Caco-2 (cell line): ENCODE data around the gene ZNF507. TPM values are rescaled to one million over a fixed set of nuclear protein-coding genes. Genes with fewer than 3 reads are reported as not detected.

ENCODE experiments used
- BruUV-seq: library from RNA; stranded (reverse); fragments of 400-500 nt; replicated peaks from 2 replicates; lab custom pipeline; 2021; lab: Mats Ljungman, UMichigan
- CTCF ChIA-PET: fragments of 300-600 bp; sonication (Branson Sonifier 250); formaldehyde crosslinking; loops from one replicate; lab custom pipeline; 2022; ENCODE audit warnings: antibody characterized with exemption; lab: Charles Lee
- POLR2A ChIA-PET: fragments of 300-600 bp; sonication (Branson Sonifier 250); formaldehyde crosslinking; loops from one replicate; lab custom pipeline; 2022; ENCODE audit warnings: antibody characterized with exemption; lab: Charles Lee
- DNase-seq, 2 experiments: peaks; one replicate each; pipeline versions ENCODE4 v3.0.0 to v3.0.0-alpha.2; 2020 to 2022
- H3K27me3 ChIP-seq: replicated peaks from 2 replicates; pipeline ENCODE4 v1.6.0; 2011; ENCODE audit warnings: low read length; ENCODE audit not compliant: control insufficient read depth, insufficient read depth
- H3K36me3 ChIP-seq: 2 replicates; pipeline ENCODE4 v1.5.1; 2011; ENCODE audit warnings: low read length; ENCODE audit not compliant: control insufficient read depth, insufficient read depth
- H3K4me1 ChIP-seq: fragments of 250-450 bp; sonication (Bioruptor Pico); 2 replicates; pipeline ENCODE4 v1.5.1; 2020; ENCODE audit warnings: mild to moderate bottlenecking
- H3K4me3 ChIP-seq: 2 replicates; pipeline ENCODE4 v1.5.1; 2011; ENCODE audit warnings: low read depth, mild to moderate bottlenecking, control low read depth, low read length
- H3K9me3 ChIP-seq: fragments of 250-450 bp; sonication (Bioruptor Pico); 2 replicates; pipeline ENCODE4 v1.5.1; 2020; ENCODE audit warnings: mild to moderate bottlenecking, moderate library complexity
- H3K27ac Mint-ChIP-seq: one replicate; pipeline ENCODE4 v1.8.0; 2022; ENCODE audit warnings: mixed read lengths; ENCODE audit not compliant: unreplicated experiment
- H3K27me3 Mint-ChIP-seq: one replicate; pipeline ENCODE4 v1.8.0; 2022; ENCODE audit warnings: mixed read lengths; ENCODE audit not compliant: insufficient read depth, unreplicated experiment
- H3K36me3 Mint-ChIP-seq: one replicate; pipeline ENCODE4 v1.8.0; 2022; ENCODE audit warnings: mild to moderate bottlenecking, mixed read lengths; ENCODE audit not compliant: insufficient read depth, unreplicated experiment
- H3K4me1 Mint-ChIP-seq: one replicate; pipeline ENCODE4 v1.8.0; 2022; ENCODE audit warnings: low read depth, mixed read lengths; ENCODE audit not compliant: unreplicated experiment
- H3K4me3 Mint-ChIP-seq: one replicate; pipeline ENCODE4 v1.8.0; 2022; ENCODE audit warnings: mild to moderate bottlenecking, moderate library complexity, mixed read lengths; ENCODE audit not compliant: unreplicated experiment
- H3K9me3 Mint-ChIP-seq: one replicate; pipeline ENCODE4 v1.8.0; 2022; ENCODE audit warnings: mixed read lengths; ENCODE audit not compliant: unreplicated experiment
- intact Hi-C: fragments of 100-400 bp; cut with micrococcal nuclease; formaldehyde crosslinking; loops from one replicate; pipeline ENCODE4 v1.10.0; 2022; ENCODE audit not compliant: unreplicated experiment
- total RNA-seq: library from RNA; stranded (reverse); gene quantifications from 2 replicates; pipeline ENCODE4 v1.2.3, GENCODE V29; 2022
- TF ChIP-seq, protein P1 (sequence below), 2 experiments: fragments of 200-600 bp in 1 of 2; IDR thresholded peaks; 1 replicate in 1 of 2; 2 replicates in 1 of 2; pipeline versions ENCODE4 v1.5.1 to v1.8.0; 2011 to 2022; ENCODE audit warnings: antibody characterized with exemption in 1 of 2, control low read depth in 1 of 2, inconsistent platforms in 1 of 2, low read depth in 1 of 2, low read length in 1 of 2, mild to moderate bottlenecking in 1 of 2, moderate library complexity in 1 of 2; ENCODE audit not compliant: insufficient read depth in 1 of 2, severe bottlenecking in 1 of 2, unreplicated experiment in 1 of 2

Gene ZNF507
- total RNA-seq, 1 experiment from 2014 or later = 27.4 TPM

DNA sequence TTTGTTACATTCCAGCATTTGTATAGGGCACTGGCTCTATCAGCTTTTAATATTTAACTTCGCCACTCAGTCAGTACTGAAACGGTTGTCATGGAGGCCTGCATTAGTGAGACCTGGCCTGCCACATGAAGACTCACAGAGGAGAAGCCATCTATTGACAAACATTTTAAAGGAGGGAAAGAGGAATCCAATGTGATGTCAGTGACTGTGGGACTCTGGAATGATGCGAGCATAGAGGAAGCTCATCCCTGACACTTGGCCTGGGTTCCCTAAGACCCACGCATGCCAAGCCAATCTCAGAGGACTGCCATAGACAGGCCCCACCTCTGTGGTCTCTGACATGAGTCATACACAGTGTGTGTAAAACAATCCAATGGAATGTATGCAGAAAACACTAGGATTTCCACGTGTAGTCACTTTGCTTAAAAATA, 52.3 kb downstream of the ZNF507 start:
- ChIA-PET POLR2A (interaction anchor here (0.7 kb wide), 1 partner anchor 1126 kb away, joined by 4 read pairs; no protein-coding TSS in a partner anchor), CTCF (no interaction called here)
- intact Hi-C loops = no loop called here

DNA sequence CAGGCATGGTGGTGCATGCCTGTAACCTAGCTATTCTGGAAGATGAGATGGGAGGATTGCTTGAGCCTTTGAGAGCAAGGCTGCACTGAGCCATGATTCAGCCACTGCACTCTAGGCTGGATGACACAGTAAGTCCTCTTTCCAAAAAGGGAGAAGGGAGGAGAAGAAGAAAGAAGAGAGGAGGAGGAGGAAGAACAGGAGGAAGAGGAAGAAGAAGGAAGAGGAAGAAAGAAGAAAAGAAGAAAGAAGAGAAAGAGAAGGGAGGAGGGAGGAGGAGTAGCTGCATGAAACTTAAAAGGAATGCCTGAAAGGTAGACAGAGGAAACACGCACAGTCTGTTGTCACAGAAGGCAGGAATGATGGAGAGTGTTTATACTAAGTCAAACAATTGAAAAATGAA, 56.6 kb downstream of the ZNF507 start:
- POLR2A ChIA-PET = no interaction called here

More for the DNA sequence above, 52.3 kb downstream of the ZNF507 start:
- Mint-ChIP-seq H3K4me1 (peaks cover 11% of the 10 kb centered on the region), H3K27me3 (no peaks in the 10 kb centered on the region), H3K27ac (no peak overlapping the region), H3K9me3 (no peaks in the 10 kb centered on the region), H3K4me3 (no peak overlapping the region), H3K36me3 (peaks cover 11% of the 10 kb centered on the region)
- no peaks in the 10 kb centered on the region for H3K27me3 ChIP-seq
- DNase-seq = peak in 1 of 2 experiments; percentile 11
- H3K9me3 ChIP-seq = no peaks in the 10 kb centered on the region
- no TSS peak for BruUV-seq
- no peaks in the 10 kb centered on the region for H3K36me3 ChIP-seq
- no peak overlapping the region for H3K4me3 ChIP-seq
- TF ChIP-seq, protein P1, sequence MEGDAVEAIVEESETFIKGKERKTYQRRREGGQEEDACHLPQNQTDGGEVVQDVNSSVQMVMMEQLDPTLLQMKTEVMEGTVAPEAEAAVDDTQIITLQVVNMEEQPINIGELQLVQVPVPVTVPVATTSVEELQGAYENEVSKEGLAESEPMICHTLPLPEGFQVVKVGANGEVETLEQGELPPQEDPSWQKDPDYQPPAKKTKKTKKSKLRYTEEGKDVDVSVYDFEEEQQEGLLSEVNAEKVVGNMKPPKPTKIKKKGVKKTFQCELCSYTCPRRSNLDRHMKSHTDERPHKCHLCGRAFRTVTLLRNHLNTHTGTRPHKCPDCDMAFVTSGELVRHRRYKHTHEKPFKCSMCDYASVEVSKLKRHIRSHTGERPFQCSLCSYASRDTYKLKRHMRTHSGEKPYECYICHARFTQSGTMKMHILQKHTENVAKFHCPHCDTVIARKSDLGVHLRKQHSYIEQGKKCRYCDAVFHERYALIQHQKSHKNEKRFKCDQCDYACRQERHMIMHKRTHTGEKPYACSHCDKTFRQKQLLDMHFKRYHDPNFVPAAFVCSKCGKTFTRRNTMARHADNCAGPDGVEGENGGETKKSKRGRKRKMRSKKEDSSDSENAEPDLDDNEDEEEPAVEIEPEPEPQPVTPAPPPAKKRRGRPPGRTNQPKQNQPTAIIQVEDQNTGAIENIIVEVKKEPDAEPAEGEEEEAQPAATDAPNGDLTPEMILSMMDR (IDR thresholded peaks at IDR 0.05; ENCODE audit: insufficient read depth in 1 of 2, low read depth in 1 of 2, low read length in 1 of 2, severe bottlenecking in 1 of 2, unreplicated experiment in 1 of 2) = no peak
- H3K4me1 ChIP-seq = peaks cover 23% of the 10 kb centered on the region

DNA sequence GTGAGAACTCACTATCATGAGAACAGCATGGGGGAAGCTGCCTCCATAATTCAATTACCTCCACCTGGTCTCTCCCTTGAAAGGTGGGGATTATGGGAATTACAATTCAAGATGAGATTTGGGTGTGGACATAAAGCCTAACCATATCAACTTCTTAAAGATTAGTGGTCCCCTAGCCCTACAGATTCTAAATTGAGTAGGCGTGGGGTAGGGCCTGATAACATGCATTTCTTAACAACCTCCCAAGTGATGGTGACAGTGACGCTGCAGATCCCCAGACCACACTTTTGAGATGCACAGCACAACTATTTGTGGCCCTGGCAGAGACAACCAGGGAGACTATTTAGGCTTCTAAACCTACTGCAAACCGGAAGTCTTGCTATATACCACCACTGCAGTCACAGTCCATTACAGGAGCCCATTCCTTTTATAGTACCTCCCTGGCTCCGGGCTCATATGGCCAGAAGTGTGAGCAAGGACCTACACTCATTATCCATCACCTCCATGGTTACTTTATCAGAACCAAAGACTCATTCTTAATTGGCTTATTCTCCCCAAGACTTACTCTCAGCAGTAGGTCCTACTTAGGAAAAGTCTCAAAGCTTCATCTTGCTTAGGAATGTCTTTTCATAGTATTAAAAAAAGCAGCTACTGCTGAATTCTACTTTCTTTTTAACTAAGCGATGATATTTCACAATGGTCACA, 58.0 kb downstream of the ZNF507 start:
- H3K27ac Mint-ChIP-seq = no peak overlapping the region
- no peak for DNase-seq
- no TSS peak for BruUV-seq
- H3K36me3 Mint-ChIP-seq = no peaks in the 10 kb centered on the region
- no peaks in the 10 kb centered on the region for H3K27me3 Mint-ChIP-seq
- CTCF ChIA-PET = interaction anchor here (0.7 kb wide), 1 partner anchor 85 kb away, joined by 3 read pairs; no protein-coding TSS in a partner anchor
- H3K4me1 Mint-ChIP-seq = peaks cover 15% of the 10 kb centered on the region
- TF ChIP-seq, protein P1 (IDR thresholded peaks at IDR 0.05; ENCODE audit: insufficient read depth in 1 of 2, low read depth in 1 of 2, low read length in 1 of 2, severe bottlenecking in 1 of 2, unreplicated experiment in 1 of 2) = no peak
- H3K9me3 Mint-ChIP-seq = no peaks in the 10 kb centered on the region
- Histone ChIP-seq H3K36me3 (no peaks in the 10 kb centered on the region), H3K4me3 (no peak overlapping the region), H3K4me1 (peaks cover 5% of the 10 kb centered on the region), H3K27me3 (no peaks in the 10 kb centered on the region), H3K9me3 (no peaks in the 10 kb centered on the region)
- POLR2A ChIA-PET = interaction anchor here (0.5 kb wide), 1 partner anchor 21 kb away, joined by 3 read pairs; no protein-coding TSS in a partner anchor
- peak overlapping the region; percentile 77 for H3K4me3 Mint-ChIP-seq
- intact Hi-C loops = loop anchor here (10.0 kb wide), 1 partner anchor 271 kb away; the partner anchor contains the start of genes ANKRD27 and RGS9BP

More for the DNA sequence above, 56.6 kb downstream of the ZNF507 start:
- peaks cover 14% of the 10 kb centered on the region for H3K4me1 ChIP-seq
- no peaks in the 10 kb centered on the region for H3K36me3 Mint-ChIP-seq
- no peak overlapping the region for H3K4me3 ChIP-seq
- H3K27me3 ChIP-seq = no peaks in the 10 kb centered on the region
- TF ChIP-seq, protein P1 (IDR thresholded peaks at IDR 0.05; ENCODE audit: insufficient read depth in 1 of 2, low read depth in 1 of 2, low read length in 1 of 2, severe bottlenecking in 1 of 2, unreplicated experiment in 1 of 2) = no peak
- no peaks in the 10 kb centered on the region for H3K27me3 Mint-ChIP-seq
- no peaks in the 10 kb centered on the region for H3K36me3 ChIP-seq
- peaks cover 5% of the 10 kb centered on the region for H3K4me1 Mint-ChIP-seq
- H3K4me3 Mint-ChIP-seq = no peak overlapping the region
- H3K9me3 ChIP-seq = no peaks in the 10 kb centered on the region
- no peaks in the 10 kb centered on the region for H3K9me3 Mint-ChIP-seq
- BruUV-seq = no TSS peak
- DNase-seq = no peak
- intact Hi-C loops = loop anchor here (10.0 kb wide), 1 partner anchor 273 kb away; the partner anchor contains the start of genes ANKRD27 and RGS9BP
- CTCF ChIA-PET = no interaction called here
- H3K27ac Mint-ChIP-seq = no peak overlapping the region
